Uterus (tissue), 4 donors: ENCODE results near the gene ASAP2. TPM values are rescaled to one million over a fixed set of nuclear protein-coding genes. Genes with fewer than 3 reads are reported as not detected.

Source experiments
- DNase-seq, 2 donors: peaks; one replicate each; pipeline ENCODE4 v3.0.0-alpha.2; 2019 to 2020
- H3K27ac ChIP-seq, 2 donors: fragments of 200-600 bp; sonication (generic); 1 replicate in 1 of 2; 2 replicates in 1 of 2; pipeline ENCODE4 v1.5.1; 2016 to 2018
- H3K27me3 ChIP-seq, 2 donors: fragments of 200-600 bp; sonication (generic); one replicate each; pipeline ENCODE4 v1.5.1; 2018 to 2019; ENCODE audit warnings: control low read depth in 1 of 2
- H3K36me3 ChIP-seq, 2 donors: fragments of 200-600 bp; sonication (generic); one replicate each; pipeline ENCODE4 v1.5.1; 2019; ENCODE audit warnings: control low read depth in 1 of 2
- H3K4me1 ChIP-seq, 2 donors: fragments of 200-600 bp; sonication (generic); one replicate each; pipeline ENCODE4 v1.5.1; 2018 to 2019; ENCODE audit warnings: control low read depth in 1 of 2
- H3K4me3 ChIP-seq, 2 donors: fragments of 200-600 bp; sonication (generic); 1 replicate in 1 of 2; 2 replicates in 1 of 2; pipeline ENCODE4 v1.5.1; 2018 to 2019; ENCODE audit warnings: mild to moderate bottlenecking in 1 of 2
- H3K9me3 ChIP-seq, 2 donors: fragments of 200-600 bp; sonication (generic); one replicate each; pipeline ENCODE4 v1.5.1; 2019; ENCODE audit warnings: control low read depth in 1 of 2
- CTCF ChIP-seq, 4 experiments: fragments of 200-600 bp in 2 of 4; fragments of 450-650 bp in 2 of 4; sonication (generic) in 2 of 4; IDR thresholded peaks; one replicate each; pipeline ENCODE4 v1.5.1; 2016 to 2019; ENCODE audit warnings: antibody characterized with exemption in 4 of 4, mild to moderate bottlenecking in 2 of 4, moderate library complexity in 1 of 4
- POLR2A ChIP-seq, 2 donors: fragments of 450-650 bp; IDR thresholded peaks; one replicate each; pipeline ENCODE4 v1.6.1; 2016; ENCODE audit warnings: antibody characterized with exemption in 2 of 2, mild to moderate bottlenecking in 1 of 2, moderate library complexity in 1 of 2
- intact Hi-C: fragments of 100-400 bp; cut with DNase I; formaldehyde crosslinking; loops from one replicate; pipeline ENCODE4 v1.15.1; 2023; ENCODE audit warnings: low total_unique reads
- total RNA-seq, 4 donors: library from RNA; depleted of rRNA in 3 of 4; stranded (reverse); fragments of >200 nt in 3 of 4; gene quantifications; one replicate each; pipeline versions ENCODE4 v1.1.0 to v1.2.4, GENCODE V29; 2014 to 2023
- donor health status: DM: yes; HTN: yes; CAD: no.

ASAP2 gene
- total RNA-seq, 4 donors from 2014 or later: 24.3 to 55.5 (median 31.3) TPM

- no peaks in the 10 kb centered on the region for H3K36me3 ChIP-seq
- DNase-seq: no peak
- no peak overlapping the region for H3K27ac ChIP-seq
- no peaks in the 10 kb centered on the region for H3K27me3 ChIP-seq
- no peak overlapping the region for H3K4me3 ChIP-seq
- H3K4me1 ChIP-seq: peaks cover 4 to 11% of the 10 kb centered on the region in 2 donors
- no peak for TF ChIP-seq CTCF (IDR thresholded peaks at IDR 0.05)
- no peak for TF ChIP-seq POLR2A (IDR thresholded peaks at IDR 0.05)
- H3K9me3 ChIP-seq: no peaks in the 10 kb centered on the region
- intact Hi-C loops: no loop called here
These were observed 31.7 kb upstream of the ASAP2 start for GRCh38 chr2:9174771-9175437.

- peaks cover 4 to 15% of the 10 kb centered on the region in 2 donors for H3K4me1 ChIP-seq
- no peak for TF ChIP-seq CTCF (IDR thresholded peaks at IDR 0.05)
- no peak for TF ChIP-seq POLR2A (IDR thresholded peaks at IDR 0.05)
- H3K4me3 ChIP-seq: no peak overlapping the region
- H3K27me3 ChIP-seq: no peaks in the 10 kb centered on the region
- no peak for DNase-seq
- H3K27ac ChIP-seq: peak overlapping the region; percentile 78 to 85
- H3K36me3 ChIP-seq: no peaks in the 10 kb centered on the region
- intact Hi-C loops: no loop called here
- no peaks in the 10 kb centered on the region for H3K9me3 ChIP-seq
These were observed 28.3 kb upstream of the ASAP2 start for GRCh38 chr2:9178110-9178903.

GRCh38 chr2:9178904-9179571 is 27.6 kb upstream of the ASAP2 start:
- Histone ChIP-seq H3K27ac (peak overlapping the region; percentile 78 to 85), H3K9me3 (no peaks in the 10 kb centered on the region), H3K36me3 (no peaks in the 10 kb centered on the region), H3K27me3 (no peaks in the 10 kb centered on the region), H3K4me3 (peak overlapping the region in 1 of 2 donors; percentile 3), H3K4me1 (peaks cover 4 to 15% of the 10 kb centered on the region in 2 donors)
- TF ChIP-seq POLR2A (IDR thresholded peaks at IDR 0.05) (no peak), CTCF (IDR thresholded peaks at IDR 0.05) (no peak)
- DNase-seq: peak; percentile 72 to 78
- intact Hi-C loops: no loop called here

- no peaks in the 10 kb centered on the region for H3K36me3 ChIP-seq
- H3K9me3 ChIP-seq: no peaks in the 10 kb centered on the region
- DNase-seq: peak; percentile 52 to 76
- peak overlapping the region in 1 of 2 donors; percentile 3 for H3K4me3 ChIP-seq
- H3K4me1 ChIP-seq: peaks cover 4 to 15% of the 10 kb centered on the region in 2 donors
- peak overlapping the region; percentile 78 to 85 for H3K27ac ChIP-seq
- no peaks in the 10 kb centered on the region for H3K27me3 ChIP-seq
- TF ChIP-seq POLR2A (IDR thresholded peaks at IDR 0.05) (no peak), CTCF (IDR thresholded peaks at IDR 0.05) (no peak)
- intact Hi-C loops: no loop called here
These were observed 26.9 kb upstream of the ASAP2 start for GRCh38 chr2:9179572-9180201.
